HUES6 (cell line): Measurements from ENCODE around the gene CCZ1B.
"Not testable (repeated sequence)": the region's sequence is repeated elsewhere in the genome, so short reads cannot be mapped to it uniquely, and the experiment has no call there.

Source experiments
- H3K27ac ChIP-seq: 2 replicates; pipeline ENCODE4 v1.7.0; 2013; ENCODE audit warnings: low read depth, mild to moderate bottlenecking, low read length, inconsistent platforms
- H3K27me3 ChIP-seq: 2 replicates; pipeline ENCODE4 v1.6.1; 2013; ENCODE audit warnings: low read length; ENCODE audit not compliant: control insufficient read depth, insufficient read depth
- H3K36me3 ChIP-seq: 2 replicates; pipeline ENCODE4 v1.6.1; 2013; ENCODE audit warnings: low read length; ENCODE audit not compliant: control insufficient read depth, insufficient read depth
- H3K4me1 ChIP-seq: 2 replicates; pipeline ENCODE4 v1.6.1; 2013; ENCODE audit warnings: low read length; ENCODE audit not compliant: control insufficient read depth, insufficient read depth
- H3K4me3 ChIP-seq: 2 replicates; pipeline ENCODE4 v1.5.1; 2013; ENCODE audit warnings: low read depth, low read length
- H3K9ac ChIP-seq: one replicate; pipeline ENCODE4 v1.6.1; 2013; ENCODE audit warnings: mild to moderate bottlenecking, low read length
- H3K9me3 ChIP-seq: 2 replicates; pipeline ENCODE4 v1.6.1; 2013; ENCODE audit warnings: low read depth, low read length; ENCODE audit not compliant: control insufficient read depth, insufficient read depth

CCZ1B gene

GRCh38 chr7:6829616-6830015, 3.5 kb upstream of the CCZ1B start:
- H3K36me3 ChIP-seq, H3K4me1 ChIP-seq, H3K9me3 ChIP-seq, H3K4me3 ChIP-seq, H3K27me3 ChIP-seq, H3K9ac ChIP-seq, H3K27ac ChIP-seq: not testable (repeated sequence)

GRCh38 chr7:6827180-6827579, 1.1 kb upstream of the CCZ1B start:
- not testable (repeated sequence) for H3K4me1 ChIP-seq, H3K9ac ChIP-seq, H3K4me3 ChIP-seq, H3K36me3 ChIP-seq, H3K9me3 ChIP-seq, H3K27me3 ChIP-seq, H3K27ac ChIP-seq

GRCh38 chr7:6825236-6826125, 594 bp downstream of the CCZ1B start:
- H3K27ac ChIP-seq, H3K4me1 ChIP-seq, H3K9me3 ChIP-seq, H3K27me3 ChIP-seq, H3K36me3 ChIP-seq, H3K9ac ChIP-seq: not testable (repeated sequence)
- H3K4me3 ChIP-seq: peak overlapping the region; percentile 55

- H3K9ac ChIP-seq, H3K27ac ChIP-seq, H3K27me3 ChIP-seq, H3K4me3 ChIP-seq, H3K36me3 ChIP-seq, H3K9me3 ChIP-seq, H3K4me1 ChIP-seq: not testable (repeated sequence)
Observed at GRCh38 chr7:6821622-6822021, 4.5 kb downstream of the CCZ1B start.

GRCh38 chr7:6815470-6815869, 10.6 kb downstream of the CCZ1B start:
- not testable (repeated sequence) for H3K4me3 ChIP-seq, H3K9ac ChIP-seq, H3K27ac ChIP-seq, H3K9me3 ChIP-seq, H3K4me1 ChIP-seq, H3K27me3 ChIP-seq
- H3K36me3 ChIP-seq: peaks cover 23% of the 10 kb centered on the region

GRCh38 chr7:6813011-6813410, 13.1 kb downstream of the CCZ1B start:
- H3K4me3 ChIP-seq, H3K27me3 ChIP-seq, H3K27ac ChIP-seq, H3K4me1 ChIP-seq, H3K9me3 ChIP-seq, H3K9ac ChIP-seq: not testable (repeated sequence)
- peaks cover 21% of the 10 kb centered on the region for H3K36me3 ChIP-seq

GRCh38 chr7:6807959-6808358, 18.1 kb downstream of the CCZ1B start:
- H3K4me1 ChIP-seq, H3K36me3 ChIP-seq, H3K27ac ChIP-seq, H3K9me3 ChIP-seq, H3K4me3 ChIP-seq, H3K27me3 ChIP-seq, H3K9ac ChIP-seq: not testable (repeated sequence)

- not testable (repeated sequence) for H3K9me3 ChIP-seq, H3K4me1 ChIP-seq, H3K36me3 ChIP-seq, H3K4me3 ChIP-seq, H3K27ac ChIP-seq, H3K27me3 ChIP-seq, H3K9ac ChIP-seq
Observed at GRCh38 chr7:6807393-6807918, 18.6 kb downstream of the CCZ1B start.

GRCh38 chr7:6800331-6800730, 25.7 kb downstream of the CCZ1B start:
- not testable (repeated sequence) for H3K27ac ChIP-seq

GRCh38 chr7:6799887-6800286, 26.2 kb downstream of the CCZ1B start:
- H3K9me3 ChIP-seq, H3K27ac ChIP-seq, H3K9ac ChIP-seq, H3K36me3 ChIP-seq, H3K4me1 ChIP-seq, H3K4me3 ChIP-seq, H3K27me3 ChIP-seq: not testable (repeated sequence)

More at GRCh38 chr7:6800331-6800730, 25.7 kb downstream of the CCZ1B start:
- H3K9me3 ChIP-seq, H3K36me3 ChIP-seq, H3K27me3 ChIP-seq, H3K9ac ChIP-seq, H3K4me3 ChIP-seq, H3K4me1 ChIP-seq: not testable (repeated sequence)

- H3K36me3 ChIP-seq, H3K4me1 ChIP-seq, H3K27me3 ChIP-seq, H3K9me3 ChIP-seq, H3K9ac ChIP-seq, H3K27ac ChIP-seq, H3K4me3 ChIP-seq: not testable (repeated sequence)
Observed at GRCh38 chr7:6798047-6798446, 28.0 kb downstream of the CCZ1B start.
